ENCODE measurements around the gene APOBEC3B.

DNA sequence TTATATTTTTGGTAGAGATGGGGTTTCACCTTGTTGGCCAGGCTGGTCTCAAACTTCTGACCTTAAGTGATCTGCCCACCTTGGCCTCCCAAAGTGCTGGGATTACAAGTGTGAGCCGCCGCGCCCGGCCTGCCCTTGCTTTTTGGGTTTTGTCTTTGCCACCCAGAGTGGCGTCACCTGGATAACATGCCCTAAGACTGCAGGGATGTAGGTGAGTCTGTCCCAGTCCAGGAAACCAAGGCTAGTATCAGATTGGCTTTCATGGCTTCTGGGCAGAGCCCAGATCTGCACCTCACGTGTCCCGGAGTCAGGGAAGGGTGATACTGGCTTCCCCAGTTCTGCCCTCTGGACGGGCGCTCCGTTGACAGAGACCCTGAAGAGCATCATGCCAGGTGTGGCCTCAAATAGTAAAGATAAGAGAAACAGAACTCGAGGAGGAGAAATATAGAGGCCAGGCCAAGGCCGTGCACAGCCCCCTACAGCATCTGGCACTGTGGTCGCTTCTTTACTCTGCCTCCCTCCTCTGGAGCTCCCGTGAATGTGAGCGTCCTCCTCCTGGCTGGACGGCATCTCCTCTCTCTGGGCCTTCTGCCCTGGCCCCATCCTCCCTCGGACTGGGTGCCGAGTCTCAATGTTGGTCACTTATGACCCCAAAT is 7.8 kb upstream of the APOBEC3B start:
- no peak for TF ChIP-seq EZH2 (IDR thresholded peaks at IDR 0.05; ENCODE audit: borderline replicate concordance, low read depth, low read length, severe bottlenecking)
- TF ChIP-seq, protein P1, sequence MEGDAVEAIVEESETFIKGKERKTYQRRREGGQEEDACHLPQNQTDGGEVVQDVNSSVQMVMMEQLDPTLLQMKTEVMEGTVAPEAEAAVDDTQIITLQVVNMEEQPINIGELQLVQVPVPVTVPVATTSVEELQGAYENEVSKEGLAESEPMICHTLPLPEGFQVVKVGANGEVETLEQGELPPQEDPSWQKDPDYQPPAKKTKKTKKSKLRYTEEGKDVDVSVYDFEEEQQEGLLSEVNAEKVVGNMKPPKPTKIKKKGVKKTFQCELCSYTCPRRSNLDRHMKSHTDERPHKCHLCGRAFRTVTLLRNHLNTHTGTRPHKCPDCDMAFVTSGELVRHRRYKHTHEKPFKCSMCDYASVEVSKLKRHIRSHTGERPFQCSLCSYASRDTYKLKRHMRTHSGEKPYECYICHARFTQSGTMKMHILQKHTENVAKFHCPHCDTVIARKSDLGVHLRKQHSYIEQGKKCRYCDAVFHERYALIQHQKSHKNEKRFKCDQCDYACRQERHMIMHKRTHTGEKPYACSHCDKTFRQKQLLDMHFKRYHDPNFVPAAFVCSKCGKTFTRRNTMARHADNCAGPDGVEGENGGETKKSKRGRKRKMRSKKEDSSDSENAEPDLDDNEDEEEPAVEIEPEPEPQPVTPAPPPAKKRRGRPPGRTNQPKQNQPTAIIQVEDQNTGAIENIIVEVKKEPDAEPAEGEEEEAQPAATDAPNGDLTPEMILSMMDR (IDR thresholded peaks at IDR 0.05; ENCODE audit: borderline replicate concordance, extremely low read depth, low read length, poor library complexity, severe bottlenecking): no peak

Measured in DND-41 (cell line).